HPDE6-E6E7 (cell line): ENCODE measurements around the gene GARIN6.
"Not testable (repeated sequence)": the region's sequence is repeated elsewhere in the genome, so short reads cannot be mapped to it uniquely, and the experiment has no call there.

Experiments
- DNase-seq: peaks from one replicate; pipeline ENCODE4 v3.0.0; 2011; ENCODE audit warnings: missing footprints; ENCODE audit errors: extremely low spot score

The GARIN6 gene

GRCh38 chr12:99647453-99647852 is at the start of gene GARIN6:
Gene GARIN6, plus strand, starts transcription at chr12:99647753. Its CDS starts 422 bp downstream, at chr12:99648175.
- DNase-seq, result no peak

GRCh38 chr12:99598785-99599184 is 48.8 kb upstream of the GARIN6 start:
- no peak for DNase-seq

DNA sequence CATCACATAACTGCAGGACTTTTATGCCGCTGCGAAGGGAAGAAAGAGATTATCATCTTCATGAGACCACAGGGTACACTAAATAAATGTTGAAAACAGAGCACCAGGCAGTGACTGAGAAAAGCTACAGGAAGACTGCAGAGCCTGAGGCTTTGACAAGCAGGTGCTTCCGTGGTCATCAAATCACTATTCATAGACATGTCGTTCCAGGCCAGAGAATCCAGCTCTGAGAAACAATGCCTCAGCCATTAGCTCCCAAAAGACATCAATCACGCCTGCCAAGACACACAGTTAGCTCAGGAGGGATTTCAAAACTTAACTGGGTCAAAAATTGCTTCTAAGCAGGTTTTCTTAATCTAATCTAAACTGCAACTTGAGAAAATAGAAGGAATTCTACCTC is 47.2 kb upstream of the GARIN6 start:
- DNase-seq, result no peak

GRCh38 chr12:99609455-99610181 is 37.9 kb upstream of the GARIN6 start:
- DNase-seq, result no peak

DNA sequence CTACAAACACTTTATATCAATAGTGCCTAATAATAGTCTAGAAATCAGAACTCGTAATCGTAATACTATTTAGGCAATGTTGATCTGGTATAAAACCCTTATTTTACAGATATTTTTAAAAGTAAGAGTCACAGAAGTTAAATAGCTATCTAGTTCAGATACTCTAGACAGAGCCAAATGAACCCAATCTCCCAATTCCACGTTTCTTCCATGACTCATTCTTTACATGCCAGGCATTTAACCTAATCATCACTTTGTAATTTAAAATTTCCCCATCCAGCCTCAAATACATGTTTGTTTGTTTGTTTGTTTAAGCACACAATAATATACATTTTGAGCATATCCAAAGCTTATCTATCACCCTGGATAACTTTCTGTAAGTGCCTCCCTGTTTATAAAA is 36.4 kb upstream of the GARIN6 start:
- DNase-seq, result no peak

GRCh38 chr12:99611599-99611998 is 36.0 kb upstream of the GARIN6 start:
- no peak for DNase-seq

GRCh38 chr12:99618657-99619056 is 28.9 kb upstream of the GARIN6 start:
- no peak for DNase-seq

- DNase-seq, result no peak
Observed at GRCh38 chr12:99619389-99620158, 28.0 kb upstream of the GARIN6 start.

DNA sequence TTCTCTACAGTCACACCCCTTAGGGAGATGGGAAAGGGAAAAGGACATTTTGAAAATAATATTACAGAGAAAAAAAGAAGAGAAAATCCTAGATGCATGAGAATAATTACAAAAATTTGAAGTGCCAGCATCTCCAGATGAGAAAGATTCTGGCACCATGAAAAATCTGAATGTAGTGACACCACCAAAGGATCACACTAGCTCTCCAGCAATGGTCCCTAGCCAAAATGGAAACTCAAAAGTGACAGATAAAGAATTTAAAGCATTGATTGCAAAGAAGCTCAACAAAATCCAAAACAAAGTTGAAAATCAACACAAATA is 27.4 kb upstream of the GARIN6 start:
- no peak for DNase-seq

GRCh38 chr12:99624591-99624990 is 23.0 kb upstream of the GARIN6 start:
- not testable (repeated sequence) for DNase-seq

- DNase-seq, result no peak
Observed at GRCh38 chr12:99627459-99627858, 20.1 kb upstream of the GARIN6 start.

DNA sequence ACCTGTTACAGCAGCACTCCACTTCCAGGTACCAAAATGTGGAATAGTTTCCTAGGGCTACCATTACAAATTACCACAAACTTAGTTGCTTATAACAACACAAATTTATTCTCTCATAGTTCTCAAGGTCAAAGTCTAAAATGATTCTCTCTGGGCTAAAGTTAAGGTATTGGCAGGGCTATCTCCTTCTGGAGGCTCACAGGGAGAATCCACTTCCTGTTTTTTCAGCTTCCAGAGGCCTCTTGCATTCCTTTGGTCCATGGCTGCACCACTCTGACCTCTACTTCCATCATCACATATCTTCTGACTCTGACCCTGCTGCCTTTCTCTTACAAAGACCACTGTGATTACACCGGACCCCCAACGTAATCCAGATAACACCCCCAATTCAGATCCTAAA is 2.9 kb upstream of the GARIN6 start:
- DNase-seq, result no peak

DNA sequence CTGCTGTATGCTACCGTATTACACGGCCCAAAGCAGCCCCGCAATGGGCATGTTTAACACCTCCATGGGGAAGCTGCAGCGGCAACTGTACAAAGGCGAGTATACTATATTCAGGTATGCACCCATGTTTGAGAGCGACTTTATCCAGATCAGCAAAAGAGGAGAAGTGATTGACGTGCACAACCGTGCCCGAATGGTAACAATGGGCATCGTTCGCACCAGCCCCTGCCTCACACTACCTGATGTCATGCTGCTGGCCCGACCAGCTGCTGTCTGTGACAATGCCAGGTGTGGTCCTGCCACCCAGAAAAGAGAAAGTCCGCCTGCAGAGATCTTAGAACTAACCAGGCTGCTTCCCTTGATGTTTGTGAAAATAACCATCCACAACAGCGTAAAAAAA is 630 bp downstream of the GARIN6 start:
- no peak for DNase-seq

DNA sequence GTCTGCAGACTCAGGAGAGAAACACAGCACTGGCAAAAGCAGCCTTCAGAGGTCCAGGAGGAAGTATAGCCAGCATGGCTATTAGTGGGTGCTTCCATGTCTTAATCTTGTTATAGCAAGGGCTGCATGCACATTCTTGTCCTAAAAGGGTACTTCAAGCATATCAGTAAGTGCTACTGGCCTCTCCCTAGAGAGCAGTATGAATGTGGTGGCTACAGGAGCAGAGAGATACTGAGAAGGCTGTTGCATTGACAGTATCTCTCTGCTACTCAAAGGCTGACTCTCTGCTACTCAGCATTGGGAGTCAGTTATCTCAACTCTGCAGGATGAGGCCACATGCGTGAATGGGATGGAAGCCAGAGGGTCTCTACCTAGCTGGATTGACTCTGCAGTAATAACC is 2.0 kb downstream of the GARIN6 start:
- no peak for DNase-seq

DNA sequence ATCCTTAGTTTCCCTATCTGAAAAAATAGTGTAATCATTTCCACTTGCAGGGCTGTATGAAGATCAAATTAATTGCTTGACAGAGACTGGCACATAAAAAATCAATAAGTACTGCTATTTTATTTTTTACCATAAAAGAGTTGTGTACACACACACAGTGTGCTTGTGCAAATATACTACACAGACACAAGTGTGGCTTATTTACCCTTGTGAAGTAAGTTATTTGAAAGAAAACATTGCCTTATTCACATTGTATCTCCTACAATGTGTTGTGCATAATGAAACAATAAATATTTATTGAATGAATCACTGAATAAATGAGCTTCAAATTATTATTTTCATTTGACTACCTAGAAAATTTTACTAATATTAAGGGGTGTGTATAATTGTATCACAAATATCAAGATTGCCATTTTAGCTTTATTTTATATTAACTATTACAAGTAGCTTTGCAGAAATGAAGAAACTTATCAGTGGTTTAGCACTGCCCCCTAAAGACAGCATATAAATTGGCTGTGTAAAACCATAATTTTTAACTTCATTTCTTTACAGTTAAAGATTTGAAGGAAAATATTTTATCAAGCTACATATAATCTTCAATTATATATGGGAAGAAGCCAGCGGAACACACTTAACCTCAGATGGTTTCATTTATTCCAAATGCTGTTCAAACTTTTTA is 11.3 kb downstream of the GARIN6 start:
- DNase-seq, result no peak

- DNase-seq, result no peak
Observed at GRCh38 chr12:99670635-99671034, 23.1 kb downstream of the GARIN6 start.

DNA sequence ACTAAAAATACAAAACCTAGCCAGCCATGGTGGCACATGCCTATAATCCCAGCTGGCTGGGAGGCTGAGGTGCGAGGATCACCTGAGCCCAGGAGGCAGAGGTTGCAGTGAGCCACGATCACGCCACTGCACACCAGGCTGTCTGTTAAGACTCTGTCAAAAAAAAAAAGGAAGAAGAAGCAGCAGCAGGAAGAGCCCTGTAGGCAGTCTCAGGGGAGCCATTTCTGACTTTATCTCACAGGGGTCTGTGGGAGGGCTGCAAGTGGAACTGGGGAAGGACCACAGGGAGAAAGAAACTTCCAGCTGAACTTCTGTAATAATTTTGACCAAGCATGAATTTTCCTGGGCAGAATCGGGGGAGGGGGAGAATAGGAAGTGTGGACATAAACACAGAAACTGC is 32.7 kb downstream of the GARIN6 start:
- no peak for DNase-seq

DNA sequence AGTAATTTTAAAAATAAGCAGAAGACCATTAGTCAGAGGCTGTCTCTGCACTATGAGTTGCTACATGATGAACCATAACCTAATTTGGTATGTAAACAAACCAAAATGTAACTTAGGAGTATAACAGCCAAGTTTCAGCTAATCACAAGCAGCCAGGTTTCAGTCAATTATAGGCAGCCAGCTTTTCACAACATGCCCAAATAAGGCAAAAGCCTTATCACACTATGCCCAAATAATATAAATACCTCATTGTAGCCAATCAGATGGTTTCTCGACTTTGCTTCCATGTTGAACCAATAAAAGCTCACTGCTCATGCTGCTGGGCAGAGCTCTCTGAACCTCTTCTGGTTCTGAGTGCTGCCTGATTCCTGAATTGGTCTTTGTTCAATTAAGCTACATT is 38.6 kb downstream of the GARIN6 start:
- DNase-seq, result no peak

DNA sequence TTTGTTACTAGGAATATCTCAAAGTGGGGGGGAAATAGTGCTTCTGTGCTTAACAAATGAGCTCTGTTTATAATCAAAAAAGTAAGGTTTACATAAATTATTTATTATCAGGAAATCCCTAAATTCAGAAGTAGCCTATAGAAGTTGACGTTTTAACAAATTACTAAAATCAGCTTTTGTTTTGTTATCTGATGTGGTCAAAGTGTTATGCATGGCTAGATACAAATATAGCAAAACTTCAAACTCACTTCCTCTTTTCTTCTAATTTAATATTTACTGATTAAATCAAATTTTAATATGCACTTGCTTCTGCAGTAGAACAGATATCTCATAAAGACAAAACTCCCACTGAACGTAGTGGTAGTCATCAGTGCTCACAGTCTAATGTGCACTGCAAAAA is 47.5 kb downstream of the GARIN6 start:
- DNase-seq, result no peak
